Measurements from ENCODE around the gene KIF12.
"Not testable (repeated sequence)": the region's sequence is repeated elsewhere in the genome, so short reads cannot be mapped to it uniquely, and the experiment has no call there.

Gene KIF12

GRCh38 chr9:114086607-114087006 lies 12.5 kb downstream of the KIF12 start:
- no peaks in the 10 kb centered on the region for H3K27me3 ChIP-seq (replicated peaks)
- H3K36me3 ChIP-seq (replicated peaks) = no peaks in the 10 kb centered on the region
- TF ChIP-seq, protein P1, sequence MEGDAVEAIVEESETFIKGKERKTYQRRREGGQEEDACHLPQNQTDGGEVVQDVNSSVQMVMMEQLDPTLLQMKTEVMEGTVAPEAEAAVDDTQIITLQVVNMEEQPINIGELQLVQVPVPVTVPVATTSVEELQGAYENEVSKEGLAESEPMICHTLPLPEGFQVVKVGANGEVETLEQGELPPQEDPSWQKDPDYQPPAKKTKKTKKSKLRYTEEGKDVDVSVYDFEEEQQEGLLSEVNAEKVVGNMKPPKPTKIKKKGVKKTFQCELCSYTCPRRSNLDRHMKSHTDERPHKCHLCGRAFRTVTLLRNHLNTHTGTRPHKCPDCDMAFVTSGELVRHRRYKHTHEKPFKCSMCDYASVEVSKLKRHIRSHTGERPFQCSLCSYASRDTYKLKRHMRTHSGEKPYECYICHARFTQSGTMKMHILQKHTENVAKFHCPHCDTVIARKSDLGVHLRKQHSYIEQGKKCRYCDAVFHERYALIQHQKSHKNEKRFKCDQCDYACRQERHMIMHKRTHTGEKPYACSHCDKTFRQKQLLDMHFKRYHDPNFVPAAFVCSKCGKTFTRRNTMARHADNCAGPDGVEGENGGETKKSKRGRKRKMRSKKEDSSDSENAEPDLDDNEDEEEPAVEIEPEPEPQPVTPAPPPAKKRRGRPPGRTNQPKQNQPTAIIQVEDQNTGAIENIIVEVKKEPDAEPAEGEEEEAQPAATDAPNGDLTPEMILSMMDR (IDR thresholded peaks at IDR 0.05; ENCODE audit: low read depth, low read length, missing control alignments) = no peak
- H3K4me3 ChIP-seq (ENCODE audit: low read depth, low read length) = no peak overlapping the region
- no peak overlapping the region for H3K27ac ChIP-seq
- in situ Hi-C loops (cut with HindIII; ENCODE audit: low pct_ligation_motif_present, low sequenced_read_pairs) = no loop called here
- no peak for DNase-seq

DNA sequence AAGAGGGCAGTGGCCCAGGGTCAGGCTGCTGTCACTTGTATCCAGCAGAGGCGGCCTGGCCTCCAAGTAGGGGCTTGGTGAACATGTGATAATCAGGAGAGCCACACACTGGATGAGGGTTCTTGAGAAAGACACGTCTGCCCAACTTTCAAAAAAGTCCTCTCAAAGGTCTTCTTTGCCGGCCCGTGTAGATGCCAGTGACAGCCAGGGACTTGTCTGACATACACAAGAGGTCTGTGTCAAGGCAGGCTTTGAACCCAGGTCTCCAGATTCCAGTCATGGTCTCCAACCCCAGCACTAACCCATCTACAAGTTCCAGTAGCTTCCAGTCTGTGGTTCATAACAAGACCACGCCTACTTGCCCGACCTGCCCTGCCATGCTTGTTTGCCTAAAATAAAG lies 13.1 kb downstream of the KIF12 start:
- Histone ChIP-seq H3K27ac (no peak overlapping the region), H3K36me3 (replicated peaks) (no peaks in the 10 kb centered on the region), H3K4me3 (ENCODE audit: low read depth, low read length) (no peak overlapping the region), H3K27me3 (replicated peaks) (no peaks in the 10 kb centered on the region)
- TF ChIP-seq, protein P1 (IDR thresholded peaks at IDR 0.05; ENCODE audit: low read depth, low read length, missing control alignments) = no peak
- in situ Hi-C loops (cut with HindIII; ENCODE audit: low pct_ligation_motif_present, low sequenced_read_pairs) = no loop called here
- DNase-seq = no peak

GRCh38 chr9:114085387-114085789 lies 13.7 kb downstream of the KIF12 start:
- no peaks in the 10 kb centered on the region for H3K27me3 ChIP-seq (replicated peaks)
- in situ Hi-C loops (cut with HindIII; ENCODE audit: low pct_ligation_motif_present, low sequenced_read_pairs) = no loop called here
- TF ChIP-seq, protein P1 (IDR thresholded peaks at IDR 0.05; ENCODE audit: low read depth, low read length, missing control alignments) = no peak
- H3K36me3 ChIP-seq (replicated peaks) = no peaks in the 10 kb centered on the region
- H3K27ac ChIP-seq = no peak overlapping the region
- H3K4me3 ChIP-seq (ENCODE audit: low read depth, low read length) = no peak overlapping the region
- DNase-seq = no peak

GRCh38 chr9:114084282-114085073 lies 14.6 kb downstream of the KIF12 start:
- no peak overlapping the region for H3K4me3 ChIP-seq (ENCODE audit: low read depth, low read length)
- DNase-seq = no peak
- TF ChIP-seq, protein P1 (IDR thresholded peaks at IDR 0.05; ENCODE audit: low read depth, low read length, missing control alignments) = no peak
- no peak overlapping the region for H3K27ac ChIP-seq
- in situ Hi-C loops (cut with HindIII; ENCODE audit: low pct_ligation_motif_present, low sequenced_read_pairs) = no loop called here
- no peaks in the 10 kb centered on the region for H3K36me3 ChIP-seq (replicated peaks)
- H3K27me3 ChIP-seq (replicated peaks) = no peaks in the 10 kb centered on the region

- TF ChIP-seq, protein P1 (IDR thresholded peaks at IDR 0.05; ENCODE audit: low read depth, low read length, missing control alignments) = no peak
- DNase-seq = no peak
- no peak overlapping the region for H3K4me3 ChIP-seq (ENCODE audit: low read depth, low read length)
- in situ Hi-C loops (cut with HindIII; ENCODE audit: low pct_ligation_motif_present, low sequenced_read_pairs) = no loop called here
- H3K27me3 ChIP-seq (replicated peaks) = no peaks in the 10 kb centered on the region
- no peak overlapping the region for H3K27ac ChIP-seq
- H3K36me3 ChIP-seq (replicated peaks) = no peaks in the 10 kb centered on the region
Observed at GRCh38 chr9:114083666-114084065, 15.4 kb downstream of the KIF12 start.

- H3K36me3 ChIP-seq (replicated peaks); in situ Hi-C loops (cut with HindIII; ENCODE audit: low pct_ligation_motif_present, low sequenced_read_pairs); H3K27ac ChIP-seq; H3K4me3 ChIP-seq (ENCODE audit: low read depth, low read length); DNase-seq; H3K27me3 ChIP-seq (replicated peaks): not testable (repeated sequence)
Observed at GRCh38 chr9:114082763-114083412, 16.2 kb downstream of the KIF12 start.

All from brain microvascular endothelial cell (primary cell).